ENCODE results near the gene NOX5. TPM values are rescaled to one million over a fixed set of nuclear protein-coding genes. Genes with fewer than 3 reads are reported as not detected.

Gene NOX5
- total RNA-seq, 5 donors from 2014 or later (not counting 1 experiment from before 2014, with no cell fraction given), result 0.10 TPM; not detected in 4

DNA sequence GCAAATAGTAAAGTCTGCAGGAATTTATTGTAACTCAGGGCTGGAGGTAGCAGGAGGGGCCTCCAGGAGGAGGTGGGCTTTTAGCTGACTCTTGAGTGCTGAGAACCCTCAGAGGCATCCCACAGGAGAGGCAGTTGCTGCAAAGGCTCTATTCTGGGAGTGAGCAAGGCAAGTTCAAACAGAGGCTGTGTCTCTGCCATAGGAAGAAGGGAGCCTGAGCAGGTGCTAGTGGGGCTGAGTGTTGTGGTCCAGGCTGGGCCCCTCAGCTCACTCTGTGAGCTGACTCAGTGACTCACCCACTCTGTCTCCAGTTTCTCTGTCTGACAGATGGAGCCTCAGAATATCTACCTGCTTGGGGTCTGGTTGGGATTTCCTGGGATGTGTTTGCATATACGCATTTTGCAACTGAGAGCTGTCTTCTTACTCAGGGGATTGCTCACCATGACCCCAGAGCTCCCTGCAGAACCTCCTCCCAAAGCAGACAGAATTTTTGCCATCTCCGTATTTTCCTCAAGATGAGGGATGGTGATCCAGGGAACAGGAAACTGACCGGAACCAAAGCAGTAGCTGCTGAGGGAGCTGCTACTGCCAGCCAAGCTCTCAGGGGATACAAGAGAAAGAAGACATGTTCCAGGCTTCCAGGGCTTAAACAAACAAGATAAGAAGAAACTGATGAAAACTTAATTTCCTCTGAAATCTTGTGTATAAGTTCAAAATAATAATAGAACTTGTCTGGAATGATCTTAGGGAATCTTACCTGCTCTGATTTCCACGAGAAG is 13.6 kb upstream of the NOX5 start:
- WGBS (ENCODE audit: insufficient coverage), result 94% methylated on average over 2 of the region's 4 CpGs
- no peaks in the 10 kb centered on the region for H3K9me3 ChIP-seq
- no peaks in the 10 kb centered on the region for H3K4me1 ChIP-seq (ENCODE audit: control insufficient read depth in 1 of 2, extremely low read depth in 1 of 2, insufficient read depth in 2 of 2, low read length in 2 of 2)
- H3K4me3 Mint-ChIP-seq, result no peak overlapping the region
- no peaks in the 10 kb centered on the region for H3K4me1 Mint-ChIP-seq
- ATAC-seq (replicated peaks in 1 of 4) (no peak), DNase-seq (no peak)
- peaks cover 16 to 25% of the 10 kb centered on the region in 2 donors for H3K27me3 Mint-ChIP-seq
- no peaks in the 10 kb centered on the region for H3K36me3 ChIP-seq (ENCODE audit: control insufficient read depth in 2 of 2, extremely low read depth in 1 of 2, insufficient read depth in 1 of 2, low read length in 1 of 2)
- H3K4me3 ChIP-seq (ENCODE audit: control insufficient read depth in 1 of 2, extremely low read depth in 1 of 2, low read length in 1 of 2), result no peak overlapping the region
- peaks cover 0 to 11% of the 10 kb centered on the region in 2 experiments for H3K27me3 ChIP-seq (replicated peaks in 1 of 2; ENCODE audit: control insufficient read depth in 2 of 2, extremely low read depth in 1 of 2, insufficient read depth in 2 of 2, low read length in 1 of 2)
- no peak overlapping the region for H3K27ac ChIP-seq (ENCODE audit: low read length)
- H3K36me3 Mint-ChIP-seq, result no peaks in the 10 kb centered on the region
- peaks cover 5 to 18% (median 17%) of the 10 kb centered on the region in 3 donors for H3K9me3 Mint-ChIP-seq
- CTCF ChIA-PET, result no interaction called here
- POLR2A ChIA-PET, result no interaction called here
- no peak overlapping the region for H3K27ac Mint-ChIP-seq

- Mint-ChIP-seq H3K27me3 (peaks cover 16 to 26% of the 10 kb centered on the region in 2 donors), H3K9me3 (peaks cover 8 to 22% (median 21%) of the 10 kb centered on the region in 3 donors), H3K27ac (no peak overlapping the region), H3K4me3 (no peak overlapping the region), H3K36me3 (peaks cover 3% of the 10 kb centered on the region), H3K4me1 (no peaks in the 10 kb centered on the region)
- Histone ChIP-seq H3K27ac (ENCODE audit: low read length) (no peak overlapping the region), H3K4me3 (ENCODE audit: control insufficient read depth in 1 of 2, extremely low read depth in 1 of 2, low read length in 1 of 2) (no peak overlapping the region), H3K36me3 (ENCODE audit: control insufficient read depth in 2 of 2, extremely low read depth in 1 of 2, insufficient read depth in 1 of 2, low read length in 1 of 2) (no peaks in the 10 kb centered on the region), H3K27me3 (replicated peaks in 1 of 2; ENCODE audit: control insufficient read depth in 2 of 2, extremely low read depth in 1 of 2, insufficient read depth in 2 of 2, low read length in 1 of 2) (peaks cover 0 to 11% of the 10 kb centered on the region in 2 experiments), H3K9me3 (peaks cover 2% of the 10 kb centered on the region), H3K4me1 (ENCODE audit: control insufficient read depth in 1 of 2, extremely low read depth in 1 of 2, insufficient read depth in 2 of 2, low read length in 2 of 2) (no peaks in the 10 kb centered on the region)
- 40% methylated on average over 1 of the region's 4 CpGs for WGBS (ENCODE audit: insufficient coverage)
- POLR2A ChIA-PET, result no interaction called here
- CTCF ChIA-PET, result no interaction called here
- ATAC-seq (replicated peaks in 1 of 4) (no peak), DNase-seq (no peak)
Measured at GRCh38 chr15:69002783-69003182, 11.7 kb upstream of the NOX5 start.

DNA sequence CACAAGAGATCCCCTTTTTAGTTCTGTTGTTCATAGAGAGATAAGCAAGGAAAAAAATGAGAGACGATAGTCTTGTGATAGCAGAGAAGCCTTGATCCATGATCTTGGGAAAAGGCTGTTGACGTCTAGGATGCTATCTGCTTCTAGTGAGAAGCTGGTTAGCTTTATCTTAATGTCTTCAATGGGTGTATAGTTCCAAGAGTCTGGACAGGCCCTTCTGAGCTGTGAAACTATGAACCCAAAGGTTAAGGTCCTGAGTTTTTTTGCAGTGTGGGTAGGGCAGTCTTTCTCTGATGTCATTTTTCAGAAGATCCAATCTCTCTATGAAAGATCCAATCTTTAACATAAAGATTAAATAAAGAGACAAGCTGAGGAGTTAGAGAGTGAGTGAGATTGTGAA is 10.5 kb upstream of the NOX5 start:
- Mint-ChIP-seq H3K4me1 (no peaks in the 10 kb centered on the region), H3K9me3 (peaks cover 16 to 34% (median 26%) of the 10 kb centered on the region in 3 donors), H3K4me3 (no peak overlapping the region), H3K36me3 (peaks cover 6% of the 10 kb centered on the region), H3K27ac (no peak overlapping the region), H3K27me3 (peaks cover 16 to 21% of the 10 kb centered on the region in 2 donors)
- no peak for DNase-seq
- no CpG with 5 or more reads among the region's 2 CpGs for WGBS (ENCODE audit: insufficient coverage)
- no peak for ATAC-seq (replicated peaks in 1 of 4)
- Histone ChIP-seq H3K4me3 (ENCODE audit: control insufficient read depth in 1 of 2, extremely low read depth in 1 of 2, low read length in 1 of 2) (no peak overlapping the region), H3K27me3 (replicated peaks in 1 of 2; ENCODE audit: control insufficient read depth in 2 of 2, extremely low read depth in 1 of 2, insufficient read depth in 2 of 2, low read length in 1 of 2) (peaks cover 0 to 6% of the 10 kb centered on the region in 2 experiments), H3K36me3 (ENCODE audit: control insufficient read depth in 2 of 2, extremely low read depth in 1 of 2, insufficient read depth in 1 of 2, low read length in 1 of 2) (no peaks in the 10 kb centered on the region), H3K4me1 (ENCODE audit: control insufficient read depth in 1 of 2, extremely low read depth in 1 of 2, insufficient read depth in 2 of 2, low read length in 2 of 2) (no peaks in the 10 kb centered on the region), H3K27ac (ENCODE audit: low read length) (no peak overlapping the region), H3K9me3 (peaks cover 2% of the 10 kb centered on the region)
- ChIA-PET POLR2A (no interaction called here), CTCF (no interaction called here)

- no peak overlapping the region for H3K27ac ChIP-seq (ENCODE audit: low read length)
- Mint-ChIP-seq H3K27ac (no peak overlapping the region), H3K27me3 (peaks cover 17 to 19% of the 10 kb centered on the region in 2 donors), H3K36me3 (peaks cover 6% of the 10 kb centered on the region), H3K4me1 (no peaks in the 10 kb centered on the region), H3K9me3 (peaks cover 30 to 46% (median 34%) of the 10 kb centered on the region in 3 donors), H3K4me3 (no peak overlapping the region)
- peaks cover 0 to 7% of the 10 kb centered on the region in 2 experiments for H3K27me3 ChIP-seq (replicated peaks in 1 of 2; ENCODE audit: control insufficient read depth in 2 of 2, extremely low read depth in 1 of 2, insufficient read depth in 2 of 2, low read length in 1 of 2)
- H3K4me3 ChIP-seq (ENCODE audit: control insufficient read depth in 1 of 2, extremely low read depth in 1 of 2, low read length in 1 of 2), result no peak overlapping the region
- CTCF ChIA-PET, result no interaction called here
- H3K9me3 ChIP-seq, result peaks cover 2% of the 10 kb centered on the region
- no peaks in the 10 kb centered on the region for H3K4me1 ChIP-seq (ENCODE audit: control insufficient read depth in 1 of 2, extremely low read depth in 1 of 2, insufficient read depth in 2 of 2, low read length in 2 of 2)
- ATAC-seq (replicated peaks in 1 of 4) (no peak), DNase-seq (no peak)
- POLR2A ChIA-PET, result no interaction called here
- H3K36me3 ChIP-seq (ENCODE audit: control insufficient read depth in 2 of 2, extremely low read depth in 1 of 2, insufficient read depth in 1 of 2, low read length in 1 of 2), result no peaks in the 10 kb centered on the region
Measured at GRCh38 chr15:69008056-69008455, 6.4 kb upstream of the NOX5 start.

- 83% methylated on average over 3 of the region's 5 CpGs for WGBS (ENCODE audit: insufficient coverage)
- DNase-seq (no peak), ATAC-seq (replicated peaks in 1 of 4) (no peak)
- Mint-ChIP-seq H3K4me1 (no peaks in the 10 kb centered on the region), H3K27me3 (peaks cover 11 to 14% of the 10 kb centered on the region in 2 donors), H3K27ac (no peak overlapping the region), H3K36me3 (peaks cover 6% of the 10 kb centered on the region), H3K9me3 (peaks cover 27 to 42% (median 30%) of the 10 kb centered on the region in 3 donors), H3K4me3 (no peak overlapping the region)
- Histone ChIP-seq H3K27me3 (replicated peaks in 1 of 2; ENCODE audit: control insufficient read depth in 2 of 2, extremely low read depth in 1 of 2, insufficient read depth in 2 of 2, low read length in 1 of 2) (peaks cover 0 to 7% of the 10 kb centered on the region in 2 experiments), H3K27ac (ENCODE audit: low read length) (no peak overlapping the region), H3K4me1 (ENCODE audit: control insufficient read depth in 1 of 2, extremely low read depth in 1 of 2, insufficient read depth in 2 of 2, low read length in 2 of 2) (no peaks in the 10 kb centered on the region), H3K4me3 (ENCODE audit: control insufficient read depth in 1 of 2, extremely low read depth in 1 of 2, low read length in 1 of 2) (no peak overlapping the region), H3K36me3 (ENCODE audit: control insufficient read depth in 2 of 2, extremely low read depth in 1 of 2, insufficient read depth in 1 of 2, low read length in 1 of 2) (no peaks in the 10 kb centered on the region), H3K9me3 (peaks cover 2% of the 10 kb centered on the region)
- POLR2A ChIA-PET, result no interaction called here
- CTCF ChIA-PET, result no interaction called here
Measured at GRCh38 chr15:69009341-69009740, 5.2 kb upstream of the NOX5 start.

DNA sequence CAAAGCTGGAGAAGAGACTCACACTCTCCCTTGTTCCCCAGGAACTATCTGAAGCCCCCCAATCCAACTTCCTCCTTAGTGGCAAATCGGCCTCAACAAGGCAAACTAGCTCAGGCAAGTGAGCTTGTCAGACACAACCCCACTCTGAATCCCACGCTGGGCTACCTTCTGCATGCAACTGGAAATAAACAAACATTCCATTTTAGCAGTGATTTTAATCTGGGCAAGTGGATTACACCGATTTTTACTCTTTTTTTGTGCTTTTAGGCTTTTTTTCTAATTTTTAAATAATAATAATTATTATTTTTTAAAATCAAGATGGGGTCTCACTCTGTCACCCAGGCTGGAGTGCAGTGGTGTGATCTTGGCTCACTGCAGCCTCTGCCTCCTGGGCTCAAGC is 2.9 kb upstream of the NOX5 start:
- Mint-ChIP-seq H3K27me3 (peaks cover 3 to 19% of the 10 kb centered on the region in 2 donors), H3K4me1 (no peaks in the 10 kb centered on the region), H3K4me3 (no peak overlapping the region), H3K27ac (no peak overlapping the region), H3K9me3 (peaks cover 16 to 31% (median 25%) of the 10 kb centered on the region in 3 donors), H3K36me3 (peaks cover 6% of the 10 kb centered on the region)
- Histone ChIP-seq H3K4me3 (ENCODE audit: control insufficient read depth in 1 of 2, extremely low read depth in 1 of 2, low read length in 1 of 2) (no peak overlapping the region), H3K36me3 (ENCODE audit: control insufficient read depth in 2 of 2, extremely low read depth in 1 of 2, insufficient read depth in 1 of 2, low read length in 1 of 2) (no peaks in the 10 kb centered on the region), H3K4me1 (ENCODE audit: control insufficient read depth in 1 of 2, extremely low read depth in 1 of 2, insufficient read depth in 2 of 2, low read length in 2 of 2) (no peaks in the 10 kb centered on the region), H3K9me3 (peaks cover 2% of the 10 kb centered on the region), H3K27ac (ENCODE audit: low read length) (no peak overlapping the region), H3K27me3 (replicated peaks in 1 of 2; ENCODE audit: control insufficient read depth in 2 of 2, extremely low read depth in 1 of 2, insufficient read depth in 2 of 2, low read length in 1 of 2) (peaks cover 0 to 20% of the 10 kb centered on the region in 2 experiments)
- DNase-seq (no peak), ATAC-seq (replicated peaks in 1 of 4) (no peak)
- POLR2A ChIA-PET, result no interaction called here
- CTCF ChIA-PET, result interaction anchor here in 1 of 2 donors (0.6 kb wide), 1 partner anchor 21 kb away, joined by 3 read pairs; no protein-coding TSS in a partner anchor
- 72% methylated on average over 2 of the region's 3 CpGs for WGBS (ENCODE audit: insufficient coverage)

Data from T-cell (primary cell).